Endothelial cell of umbilical vein (primary cell): Measurements from ENCODE around the gene BTG1. TPM values are rescaled to one million over a fixed set of nuclear protein-coding genes. Genes with fewer than 3 reads are reported as not detected.

Experiments
- BruUV-seq: library from RNA; stranded (reverse); fragments of 400-500 nt; replicated peaks from 2 replicates; lab custom pipeline; 2021; lab: Mats Ljungman, UMichigan
- CTCF ChIA-PET: fragments of 300-600, 350-600 bp; sonication (Branson Sonifier 250); formaldehyde crosslinking; loops from one replicate; lab custom pipeline; 2021; ENCODE audit warnings: antibody characterized with exemption, inconsistent platforms; lab: Charles Lee
- POLR2A ChIA-PET: fragments of 300-600, 350-600 bp; sonication (Branson Sonifier 250); formaldehyde crosslinking; loops from one replicate; lab custom pipeline; 2021; ENCODE audit warnings: antibody characterized with exemption, inconsistent platforms; lab: Charles Lee
- DNase-seq: peaks from one replicate; pipeline ENCODE4 v3.0.0-alpha.2; 2011; ENCODE audit warnings: low read depth, low spot score
- FAIRE-seq: peaks from 2 replicates; lab custom pipeline; 2011; peaks lifted over from hg19 to GRCh38; lab: Jason Lieb, UNC
- H2AFZ ChIP-seq: 2 replicates; pipeline ENCODE4 v1.6.0; 2012; ENCODE audit warnings: low read depth, low read length, control low read depth, inconsistent platforms
- H3K27ac ChIP-seq: 2 replicates; pipeline ENCODE4 v1.5.1; 2011; ENCODE audit warnings: low read depth, mild to moderate bottlenecking, control low read depth, low read length, moderate library complexity; ENCODE audit not compliant: insufficient read depth
- H3K27me3 ChIP-seq, 2 experiments: 2 replicates each; pipeline versions ENCODE4 v1.6.0 to v1.6.1; 2011; ENCODE audit warnings: low read length in 2 of 2, mixed read lengths in 1 of 2; ENCODE audit not compliant: control insufficient read depth in 2 of 2, insufficient read depth in 2 of 2
- H3K36me3 ChIP-seq, 2 experiments: 2 replicates in 1 of 2; 3 replicates in 1 of 2; pipeline ENCODE4 v1.5.1; 2011; ENCODE audit warnings: low read length in 2 of 2, mild to moderate bottlenecking in 1 of 2, moderate library complexity in 1 of 2; ENCODE audit not compliant: control insufficient read depth in 2 of 2, insufficient read depth in 2 of 2; ENCODE audit errors: extremely low read depth in 1 of 2
- H3K4me1 ChIP-seq: 3 replicates; pipeline ENCODE4 v1.5.1; 2011; ENCODE audit warnings: mild to moderate bottlenecking, low read length; ENCODE audit not compliant: control insufficient read depth, insufficient read depth; ENCODE audit errors: extremely low read depth
- H3K4me2 ChIP-seq: 2 replicates; pipeline ENCODE4 v1.6.1; 2011; ENCODE audit warnings: low read length, control low read depth, mixed read lengths; ENCODE audit not compliant: insufficient read depth
- H3K4me3 ChIP-seq, 3 experiments: fragments of 200-600 bp in 1 of 3; sonication (generic), shearing (Covaris generic) in 1 of 3; replicated peaks in 1 of 3; 2 replicates each; pipeline ENCODE4 v1.5.1; 2011 to 2016; ENCODE audit warnings: control low read depth in 3 of 3, low read length in 3 of 3, mild to moderate bottlenecking in 2 of 3, inconsistent platforms in 1 of 3, low read depth in 1 of 3, moderate library complexity in 1 of 3; ENCODE audit not compliant: insufficient read depth in 1 of 3
- H3K79me2 ChIP-seq: 2 replicates; pipeline ENCODE4 v1.6.0; 2012; ENCODE audit warnings: low read length, inconsistent platforms; ENCODE audit not compliant: control insufficient read depth, insufficient read depth
- H3K9ac ChIP-seq: replicated peaks from 2 replicates; pipeline ENCODE3; 2011; ENCODE audit warnings: low read length, control low read depth; ENCODE audit not compliant: insufficient read depth; ENCODE audit errors: extremely low read depth
- H3K9me1 ChIP-seq: replicated peaks from 3 replicates; pipeline ENCODE4 v1.6.0; 2011; ENCODE audit warnings: mild to moderate bottlenecking, low read length; ENCODE audit not compliant: control insufficient read depth, insufficient read depth; ENCODE audit errors: extremely low read depth
- H3K9me3 ChIP-seq: replicated peaks from 2 replicates; pipeline ENCODE4 v1.5.1; 2012; ENCODE audit warnings: low read length, inconsistent platforms; ENCODE audit not compliant: control insufficient read depth, insufficient read depth
- H4K20me1 ChIP-seq: replicated peaks from 2 replicates; pipeline ENCODE3; 2011; ENCODE audit warnings: mild to moderate bottlenecking, low read length; ENCODE audit not compliant: control insufficient read depth, insufficient read depth; ENCODE audit errors: extremely low read depth
- EZH2 ChIP-seq: IDR thresholded peaks from 2 replicates; pipeline ENCODE4 v1.6.1; 2012; ENCODE audit warnings: borderline replicate concordance, low read depth, mild to moderate bottlenecking, moderate library complexity, low read length, inconsistent platforms; ENCODE audit not compliant: severe bottlenecking
- FOS ChIP-seq: IDR thresholded peaks from 2 replicates; pipeline ENCODE4 v1.6.1; 2011; ENCODE audit warnings: mild to moderate bottlenecking, low read length, moderate library complexity, borderline replicate concordance; ENCODE audit not compliant: insufficient read depth
- GATA2 ChIP-seq: IDR thresholded peaks from 2 replicates; pipeline ENCODE4 v1.7.0; 2011; ENCODE audit warnings: low read depth, mild to moderate bottlenecking, moderate library complexity, mixed read lengths, low read length; ENCODE audit not compliant: insufficient read length, insufficient read depth
- JUN ChIP-seq: IDR thresholded peaks from 2 replicates; pipeline ENCODE4 v1.6.1; 2011; ENCODE audit warnings: borderline replicate concordance, low read depth; ENCODE audit not compliant: insufficient read length, insufficient read depth
- MYC ChIP-seq: IDR thresholded peaks from one replicate; pipeline ENCODE4 v1.6.1; 2011; ENCODE audit warnings: mild to moderate bottlenecking, low read depth, low read length
- POLR2A ChIP-seq: IDR thresholded peaks from 2 replicates; pipeline ENCODE4 v1.6.1; 2012; ENCODE audit warnings: low read depth, mild to moderate bottlenecking, control low read depth, low read length
- POLR2AphosphoS5 ChIP-seq: IDR thresholded peaks from 2 replicates; pipeline ENCODE4 v1.6.1; 2012; ENCODE audit warnings: low read depth, mild to moderate bottlenecking, control low read depth, low read length, moderate library complexity; ENCODE audit not compliant: insufficient read depth
- dilution Hi-C: fragments of 300-500 bp; cut with MboI; formaldehyde crosslinking; loops from one replicate; pipeline ENCODE4 v1.15.0; 2019; ENCODE audit warnings: low sequenced_read_pairs; ENCODE audit not compliant: extremely low pct_ligation_motif_present
- intact Hi-C: fragments of 100-400 bp; cut with micrococcal nuclease; formaldehyde crosslinking; loops from one replicate; pipeline ENCODE4 v1.10.0; 2022
- polyA plus RNA-seq, 4 experiments: library from polyadenylated mRNA; depleted of rRNA in 3 of 4; stranded (reverse) in 3 of 4; unstranded in 1 of 4; fragments of >200 nt; gene quantifications; 2 replicates each; pipeline versions ENCODE4 v1.2.1 to v1.2.3, GENCODE V29; 2011 to 2012; ENCODE audit warnings: missing spikeins in 1 of 4
- total RNA-seq: library from RNA; stranded (reverse); gene quantifications from 2 replicates; pipeline ENCODE4 v1.2.3, GENCODE V29; 2021
- TF ChIP-seq, protein P1 (sequence below): IDR thresholded peaks from 2 replicates; pipeline ENCODE4 v1.6.1; 2011; ENCODE audit not compliant: insufficient read depth, insufficient read length
- TF ChIP-seq, protein P2 (sequence below), 2 donors: IDR thresholded peaks; 1 replicate in 1 of 2; 2 replicates in 1 of 2; pipeline ENCODE4 v1.5.1; 2011; ENCODE audit warnings: low read length in 2 of 2, mild to moderate bottlenecking in 2 of 2, moderate library complexity in 2 of 2, control low read depth in 1 of 2, inconsistent platforms in 1 of 2, low read depth in 1 of 2; ENCODE audit not compliant: insufficient read depth in 1 of 2; ENCODE audit errors: extremely low read depth in 1 of 2

Gene BTG1
- total and polyA plus RNA-seq, 2 donors (not counting 3 experiments of a cell fraction or from before 2014, with no cell fraction given) = 42.8 to 104 TPM

DNA sequence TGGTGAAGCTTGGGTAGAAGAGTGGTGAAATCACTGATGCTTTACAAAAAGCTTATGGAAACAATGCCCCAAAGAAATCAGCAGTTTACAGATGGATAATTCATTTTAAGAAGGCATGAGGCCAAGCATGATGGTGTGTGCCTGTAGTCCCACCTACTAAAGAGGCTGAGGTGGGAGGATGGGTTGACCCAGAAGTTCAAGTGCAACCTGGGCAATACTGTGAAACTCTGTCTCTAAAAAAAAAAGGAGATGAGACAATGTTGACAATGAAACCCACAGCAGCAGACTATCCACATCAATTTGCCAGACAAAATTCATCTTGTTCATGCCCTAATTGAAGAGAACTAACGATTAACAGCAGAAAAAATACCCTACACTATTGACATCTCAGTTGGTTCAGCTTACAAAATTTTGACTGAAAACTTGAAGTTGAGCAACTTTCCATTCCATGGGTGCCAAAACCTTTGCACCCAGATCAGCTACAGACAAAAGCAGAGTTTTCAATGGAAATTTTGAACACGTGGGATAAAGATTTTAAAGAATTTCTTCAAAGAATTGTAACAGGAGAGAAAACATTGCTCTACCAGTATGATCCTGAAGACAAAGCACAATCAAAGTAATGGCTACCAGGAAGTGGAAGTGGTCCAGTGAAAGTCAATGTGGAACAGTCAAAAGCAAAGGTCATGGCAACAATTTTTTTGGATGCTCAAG, 26.7 kb downstream of the BTG1 start:
- H3K4me2 ChIP-seq = no peak overlapping the region
- no peaks in the 10 kb centered on the region for H4K20me1 ChIP-seq
- no peak overlapping the region for H3K9ac ChIP-seq
- ChIA-PET CTCF (no interaction called here), POLR2A (no interaction called here)
- no peaks in the 10 kb centered on the region for H3K27me3 ChIP-seq
- no peaks in the 10 kb centered on the region for H3K4me1 ChIP-seq
- H3K9me3 ChIP-seq = no peaks in the 10 kb centered on the region
- DNase-seq = no peak
- no peak overlapping the region for H3K4me3 ChIP-seq
- no peaks in the 10 kb centered on the region for H3K79me2 ChIP-seq
- H3K36me3 ChIP-seq = no peaks in the 10 kb centered on the region
- no peaks in the 10 kb centered on the region for H3K9me1 ChIP-seq
- no peak overlapping the region for H3K27ac ChIP-seq
- H2AFZ ChIP-seq = no peak overlapping the region
- intact Hi-C loops = no loop called here
- BruUV-seq = no TSS peak
- dilution Hi-C loops = no loop called here
- TF ChIP-seq JUN (no peak), FOS (no peak), POLR2A (no peak), EZH2 (no peak), POLR2AphosphoS5 (no peak), GATA2 (no peak), MYC (no peak)
- TF ChIP-seq, protein P1, sequence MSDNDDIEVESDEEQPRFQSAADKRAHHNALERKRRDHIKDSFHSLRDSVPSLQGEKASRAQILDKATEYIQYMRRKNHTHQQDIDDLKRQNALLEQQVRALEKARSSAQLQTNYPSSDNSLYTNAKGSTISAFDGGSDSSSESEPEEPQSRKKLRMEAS = no peak
- TF ChIP-seq, protein P2, sequence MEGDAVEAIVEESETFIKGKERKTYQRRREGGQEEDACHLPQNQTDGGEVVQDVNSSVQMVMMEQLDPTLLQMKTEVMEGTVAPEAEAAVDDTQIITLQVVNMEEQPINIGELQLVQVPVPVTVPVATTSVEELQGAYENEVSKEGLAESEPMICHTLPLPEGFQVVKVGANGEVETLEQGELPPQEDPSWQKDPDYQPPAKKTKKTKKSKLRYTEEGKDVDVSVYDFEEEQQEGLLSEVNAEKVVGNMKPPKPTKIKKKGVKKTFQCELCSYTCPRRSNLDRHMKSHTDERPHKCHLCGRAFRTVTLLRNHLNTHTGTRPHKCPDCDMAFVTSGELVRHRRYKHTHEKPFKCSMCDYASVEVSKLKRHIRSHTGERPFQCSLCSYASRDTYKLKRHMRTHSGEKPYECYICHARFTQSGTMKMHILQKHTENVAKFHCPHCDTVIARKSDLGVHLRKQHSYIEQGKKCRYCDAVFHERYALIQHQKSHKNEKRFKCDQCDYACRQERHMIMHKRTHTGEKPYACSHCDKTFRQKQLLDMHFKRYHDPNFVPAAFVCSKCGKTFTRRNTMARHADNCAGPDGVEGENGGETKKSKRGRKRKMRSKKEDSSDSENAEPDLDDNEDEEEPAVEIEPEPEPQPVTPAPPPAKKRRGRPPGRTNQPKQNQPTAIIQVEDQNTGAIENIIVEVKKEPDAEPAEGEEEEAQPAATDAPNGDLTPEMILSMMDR (IDR thresholded peaks at IDR 0.05; ENCODE audit: extremely low read depth in 1 of 2, insufficient read depth in 1 of 2, low read depth in 1 of 2, low read length in 2 of 2) = no peak
- no peak for FAIRE-seq
